ENCODE results near the gene PIGV.

- no peak for TF ChIP-seq ZFX (IDR thresholded peaks at IDR 0.05)
- TF ChIP-seq CTCF (conservative IDR thresholded peaks at IDR 0.05) = no peak
Measured at GRCh38 chr1:26790551-26790953, 2.8 kb downstream of the PIGV start.

All from C4-2B (cell line).